Body of pancreas (tissue), 4 donors: ENCODE results near the gene STRBP.

ENCODE experiments used
- CTCF ChIP-seq, 7 experiments: fragments of 450-650 bp in 4 of 7; fragments of 200-600 bp in 3 of 7; sonication (generic) in 3 of 7; IDR thresholded peaks; one replicate each; pipeline ENCODE4 v1.5.1; 2016 to 2019; ENCODE audit warnings: antibody characterized with exemption in 7 of 7
- POLR2A ChIP-seq, 3 donors: fragments of 450-650 bp; IDR thresholded peaks; one replicate each; pipeline ENCODE4 v1.6.1; 2016; ENCODE audit warnings: antibody characterized with exemption in 3 of 3, mild to moderate bottlenecking in 2 of 3

GRCh38 chr9:123165813-123166212, 102.6 kb downstream of the STRBP start:
- TF ChIP-seq CTCF (IDR thresholded peaks at IDR 0.05) (no peak), POLR2A (IDR thresholded peaks at IDR 0.05) (no peak)
